HL-60 (cell line): ENCODE results near the gene TMEM95.

Source experiments
- CTCF ChIP-seq: IDR thresholded peaks from one replicate; pipeline ENCODE4 v1.5.1; 2011; ENCODE audit warnings: low read length, control low read depth, inconsistent platforms; ENCODE audit not compliant: insufficient read depth
- GABPA ChIP-seq: IDR thresholded peaks from 2 replicates; pipeline ENCODE4 v1.6.1; 2012; ENCODE audit warnings: low read depth
- POLR2AphosphoS5 ChIP-seq: IDR thresholded peaks from 2 replicates; pipeline ENCODE4 v1.6.1; 2012; ENCODE audit warnings: low read depth
- REST ChIP-seq: IDR thresholded peaks from 2 replicates; pipeline ENCODE4 v1.6.1; 2012; ENCODE audit warnings: low read depth; ENCODE audit not compliant: insufficient replicate concordance
- SPI1 ChIP-seq: IDR thresholded peaks from 2 replicates; pipeline ENCODE4 v1.6.1; 2012; ENCODE audit warnings: low read depth, mild to moderate bottlenecking, borderline replicate concordance

GRCh38 chr17:7403977-7404736, 49.2 kb downstream of the TMEM95 start, which contains the start of gene TMEM256:
- TF ChIP-seq CTCF: no peak
- TF ChIP-seq SPI1: no peak
- TF ChIP-seq GABPA: no peak
- TF ChIP-seq REST: no peak
- 0 out of 2 replicates have a peak, but pooled peaks have one; percentile 15 for TF ChIP-seq POLR2AphosphoS5
